CD4-positive, alpha-beta T cell (primary cell): Measurements from ENCODE around the gene NRXN3. TPM values are rescaled to one million over a fixed set of nuclear protein-coding genes. Genes with fewer than 3 reads are reported as not detected.

Experiments
- ATAC-seq: fragments of 200-7000 bp; cut with Tn5 transposase; one replicate; pipeline ENCODE4 v1.10.0; 2022; ENCODE audit warnings: mild to moderate bottlenecking; ENCODE audit not compliant: poor library complexity
- CTCF ChIA-PET: fragments of 350-600 bp; sonication (Branson Sonifier 250); formaldehyde crosslinking; loops from one replicate; lab custom pipeline; 2021; ENCODE audit warnings: antibody characterized with exemption, inconsistent platforms; lab: Charles Lee
- POLR2A ChIA-PET: fragments of 350-600 bp; sonication (Branson Sonifier 250); formaldehyde crosslinking; loops from one replicate; lab custom pipeline; 2021; ENCODE audit warnings: antibody characterized with exemption, inconsistent platforms; lab: Charles Lee
- DNase-seq, 14 experiments: peaks; one replicate each; pipeline ENCODE4 v3.0.0-alpha.2; 2013 to 2020; ENCODE audit warnings: mixed read lengths in 2 of 14
- H3K27ac ChIP-seq, 2 donors: one replicate each; pipeline versions ENCODE4 v1.5.1 to v1.7.0; 2013; ENCODE audit warnings: low read length in 2 of 2, low read depth in 1 of 2, mild to moderate bottlenecking in 1 of 2
- H3K27me3 ChIP-seq, 2 experiments: 1 replicate in 1 of 2; 2 replicates in 1 of 2; pipeline versions ENCODE4 v1.6.1 to v1.7.0; 2013; ENCODE audit warnings: low read length in 2 of 2, control low read depth in 1 of 2, mild to moderate bottlenecking in 1 of 2, moderate library complexity in 1 of 2; ENCODE audit not compliant: insufficient read depth in 2 of 2, control insufficient read depth in 1 of 2
- H3K36me3 ChIP-seq: one replicate; pipeline ENCODE4 v1.6.1; 2013; ENCODE audit warnings: low read length, control low read depth; ENCODE audit not compliant: insufficient read depth
- H3K4me1 ChIP-seq: one replicate; pipeline ENCODE4 v1.6.1; 2013; ENCODE audit warnings: low read length, control low read depth; ENCODE audit not compliant: insufficient read depth
- H3K4me3 ChIP-seq: one replicate; pipeline ENCODE4 v1.5.1; 2013; ENCODE audit warnings: mild to moderate bottlenecking, low read length, moderate library complexity
- H3K9me3 ChIP-seq, 2 experiments: 1 replicate in 1 of 2; 2 replicates in 1 of 2; pipeline versions ENCODE4 v1.6.1 to v1.7.0; 2013; ENCODE audit warnings: low read length in 2 of 2, mild to moderate bottlenecking in 2 of 2, control low read depth in 1 of 2, moderate library complexity in 1 of 2; ENCODE audit not compliant: control insufficient read depth in 1 of 2, insufficient read depth in 1 of 2
- H3K27ac Mint-ChIP-seq: one replicate; pipeline ENCODE4 v1.8.0; 2020; ENCODE audit warnings: mixed read lengths
- H3K27me3 Mint-ChIP-seq: one replicate; pipeline ENCODE4 v1.8.0; 2021; ENCODE audit warnings: mixed read lengths
- H3K36me3 Mint-ChIP-seq: one replicate; pipeline ENCODE4 v1.8.0; 2021; ENCODE audit warnings: low read depth, mixed read lengths
- H3K4me1 Mint-ChIP-seq: one replicate; pipeline ENCODE4 v1.8.0; 2021; ENCODE audit warnings: low read depth, mixed read lengths
- H3K4me3 Mint-ChIP-seq: one replicate; pipeline ENCODE4 v1.8.0; 2020; ENCODE audit warnings: mild to moderate bottlenecking, mixed read lengths
- H3K9me3 Mint-ChIP-seq: one replicate; pipeline ENCODE4 v1.8.0; 2020; ENCODE audit warnings: mixed read lengths
- CTCF ChIP-seq: fragments of 200-600 bp; IDR thresholded peaks from one replicate; pipeline ENCODE4 v1.8.0; 2022; ENCODE audit warnings: antibody characterized with exemption, mild to moderate bottlenecking
- intact Hi-C, 2 experiments: fragments of 100-400 bp; cut with DNase I in 1 of 2; cut with micrococcal nuclease in 1 of 2; formaldehyde crosslinking; loops; one replicate each; pipeline versions ENCODE4 v1.15.1 to v1.9.0; 2023 to 2025; cut with DNase I, micrococcal nuclease
- total RNA-seq, 174 experiments: library from RNA in 2 of 174; stranded (reverse) in 2 of 174; gene quantifications; one replicate each; pipeline ENCODE4 v1.2.3 and lab custom pipeline; 2021 to 2026

Gene NRXN3
- total RNA-seq, 2 experiments from 2014 or later, result not detected

GRCh38 chr14:78383060-78383459 is 212.9 kb downstream of the NRXN3 start:
- Histone ChIP-seq H3K4me3 (no peak overlapping the region), H3K27me3 (no peaks in the 10 kb centered on the region), H3K27ac (no peak overlapping the region), H3K36me3 (no peaks in the 10 kb centered on the region), H3K4me1 (no peaks in the 10 kb centered on the region), H3K9me3 (peaks cover 0 to 3% of the 10 kb centered on the region in 2 experiments)
- H3K36me3 Mint-ChIP-seq, result no peaks in the 10 kb centered on the region
- ChIA-PET POLR2A (no interaction called here), CTCF (no interaction called here)
- H3K9me3 Mint-ChIP-seq, result no peaks in the 10 kb centered on the region
- ATAC-seq, result no peak
- no peak for TF ChIP-seq CTCF
- DNase-seq, result no peak
- no peaks in the 10 kb centered on the region for H3K27me3 Mint-ChIP-seq
- H3K4me3 Mint-ChIP-seq, result no peak overlapping the region
- intact Hi-C loops, result no loop called here
- H3K4me1 Mint-ChIP-seq, result no peaks in the 10 kb centered on the region
- H3K27ac Mint-ChIP-seq, result no peak overlapping the region

GRCh38 chr14:78398216-78398615 is 228.0 kb downstream of the NRXN3 start:
- H3K36me3 ChIP-seq, result no peaks in the 10 kb centered on the region
- Mint-ChIP-seq H3K27me3 (peaks cover 17% of the 10 kb centered on the region), H3K4me1 (no peaks in the 10 kb centered on the region), H3K4me3 (no peak overlapping the region), H3K36me3 (no peaks in the 10 kb centered on the region), H3K27ac (no peak overlapping the region), H3K9me3 (peaks cover 2% of the 10 kb centered on the region)
- H3K27ac ChIP-seq, result no peak overlapping the region
- ATAC-seq, result no peak
- H3K4me3 ChIP-seq, result no peak overlapping the region
- DNase-seq, result no peak
- ChIA-PET POLR2A (no interaction called here), CTCF (no interaction called here)
- no peaks in the 10 kb centered on the region for H3K27me3 ChIP-seq
- TF ChIP-seq CTCF, result no peak
- no peaks in the 10 kb centered on the region for H3K9me3 ChIP-seq
- H3K4me1 ChIP-seq, result no peaks in the 10 kb centered on the region
- intact Hi-C loops, result no loop called here

- H3K36me3 ChIP-seq, result no peaks in the 10 kb centered on the region
- DNase-seq, result peak in 1 of 14 experiments; percentile 3
- POLR2A ChIA-PET, result no interaction called here
- H3K9me3 ChIP-seq, result no peaks in the 10 kb centered on the region
- Mint-ChIP-seq H3K4me3 (no peak overlapping the region), H3K9me3 (peaks cover 2% of the 10 kb centered on the region), H3K27me3 (peaks cover 19% of the 10 kb centered on the region), H3K36me3 (no peaks in the 10 kb centered on the region), H3K27ac (no peak overlapping the region), H3K4me1 (no peaks in the 10 kb centered on the region)
- CTCF ChIA-PET, result no interaction called here
- H3K4me1 ChIP-seq, result no peaks in the 10 kb centered on the region
- no peak overlapping the region for H3K27ac ChIP-seq
- no peak overlapping the region for H3K4me3 ChIP-seq
- no peak for ATAC-seq
- no peak for TF ChIP-seq CTCF
- intact Hi-C loops, result no loop called here
- peaks cover 0 to 4% of the 10 kb centered on the region in 2 experiments for H3K27me3 ChIP-seq
Observed at GRCh38 chr14:78399316-78399889, 229.2 kb downstream of the NRXN3 start.
